ENCODE data around the gene ZMIZ1. TPM values are rescaled to one million over a fixed set of nuclear protein-coding genes. Genes with fewer than 3 reads are reported as not detected.

The ZMIZ1 gene
- total and polyA plus RNA-seq, 12 donors: 6.6 to 113 (median 55.1) TPM

DNA sequence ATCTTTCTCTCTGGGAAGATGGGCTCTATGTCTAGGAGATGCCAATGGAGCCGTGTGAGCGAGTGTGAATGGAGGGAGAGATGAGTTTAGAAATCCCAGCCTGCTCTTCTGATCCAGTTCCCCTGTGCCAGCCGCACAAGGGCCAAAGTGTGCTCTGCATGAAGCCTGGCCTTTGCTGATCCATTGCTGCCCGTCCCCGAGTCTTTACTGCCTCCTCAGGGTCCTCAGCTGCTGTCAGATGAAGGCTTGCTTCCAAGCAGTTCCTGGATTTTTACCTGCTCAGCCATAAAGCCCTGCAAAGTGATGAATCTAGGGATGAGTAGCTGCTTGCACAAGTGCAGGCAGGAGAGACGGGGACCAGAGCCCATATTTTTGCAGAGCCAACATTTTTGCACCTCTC lies 115.9 kb downstream of the ZMIZ1 start:
- Histone ChIP-seq H3K36me3 (replicated peaks in 1 of 2) (peaks cover 0 to 7% of the 10 kb centered on the region in 2 donors), H3K9me3 (replicated peaks in 1 of 3) (no peaks in the 10 kb centered on the region), H3K27me3 (no peaks in the 10 kb centered on the region), H3K4me3 (no peak overlapping the region), H3K27ac (peak overlapping the region in 4 of 5 donors; percentile 54 to 84 (median 78)), H3K4me1 (replicated peaks in 1 of 2) (peaks cover 64 to 98% of the 10 kb centered on the region in 2 donors)
- no peak for DNase-seq
- intact Hi-C loops (cut with DNase I): loop anchor here in 1 of 2 donors (5.0 kb wide), 1 partner anchor 87 kb away; no protein-coding TSS in a partner anchor
- TF ChIP-seq, protein P1, sequence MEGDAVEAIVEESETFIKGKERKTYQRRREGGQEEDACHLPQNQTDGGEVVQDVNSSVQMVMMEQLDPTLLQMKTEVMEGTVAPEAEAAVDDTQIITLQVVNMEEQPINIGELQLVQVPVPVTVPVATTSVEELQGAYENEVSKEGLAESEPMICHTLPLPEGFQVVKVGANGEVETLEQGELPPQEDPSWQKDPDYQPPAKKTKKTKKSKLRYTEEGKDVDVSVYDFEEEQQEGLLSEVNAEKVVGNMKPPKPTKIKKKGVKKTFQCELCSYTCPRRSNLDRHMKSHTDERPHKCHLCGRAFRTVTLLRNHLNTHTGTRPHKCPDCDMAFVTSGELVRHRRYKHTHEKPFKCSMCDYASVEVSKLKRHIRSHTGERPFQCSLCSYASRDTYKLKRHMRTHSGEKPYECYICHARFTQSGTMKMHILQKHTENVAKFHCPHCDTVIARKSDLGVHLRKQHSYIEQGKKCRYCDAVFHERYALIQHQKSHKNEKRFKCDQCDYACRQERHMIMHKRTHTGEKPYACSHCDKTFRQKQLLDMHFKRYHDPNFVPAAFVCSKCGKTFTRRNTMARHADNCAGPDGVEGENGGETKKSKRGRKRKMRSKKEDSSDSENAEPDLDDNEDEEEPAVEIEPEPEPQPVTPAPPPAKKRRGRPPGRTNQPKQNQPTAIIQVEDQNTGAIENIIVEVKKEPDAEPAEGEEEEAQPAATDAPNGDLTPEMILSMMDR (IDR thresholded peaks at IDR 0.05): no peak
- TF ChIP-seq POLR2A (IDR thresholded peaks at IDR 0.05): no peak
- WGBS, 4 donors: 40 to 47% (median 41%) methylated on average over 6 of the region's 6 CpGs

- WGBS, 4 donors: 12 to 23% (median 13%) methylated on average over 9 to 12 of the region's 12 CpGs
- peak overlapping the region; percentile 11 to 84 (median 72) for H3K27ac ChIP-seq
Measured at GRCh38 chr10:79185067-79185774, 116.5 kb downstream of the ZMIZ1 start.

DNA sequence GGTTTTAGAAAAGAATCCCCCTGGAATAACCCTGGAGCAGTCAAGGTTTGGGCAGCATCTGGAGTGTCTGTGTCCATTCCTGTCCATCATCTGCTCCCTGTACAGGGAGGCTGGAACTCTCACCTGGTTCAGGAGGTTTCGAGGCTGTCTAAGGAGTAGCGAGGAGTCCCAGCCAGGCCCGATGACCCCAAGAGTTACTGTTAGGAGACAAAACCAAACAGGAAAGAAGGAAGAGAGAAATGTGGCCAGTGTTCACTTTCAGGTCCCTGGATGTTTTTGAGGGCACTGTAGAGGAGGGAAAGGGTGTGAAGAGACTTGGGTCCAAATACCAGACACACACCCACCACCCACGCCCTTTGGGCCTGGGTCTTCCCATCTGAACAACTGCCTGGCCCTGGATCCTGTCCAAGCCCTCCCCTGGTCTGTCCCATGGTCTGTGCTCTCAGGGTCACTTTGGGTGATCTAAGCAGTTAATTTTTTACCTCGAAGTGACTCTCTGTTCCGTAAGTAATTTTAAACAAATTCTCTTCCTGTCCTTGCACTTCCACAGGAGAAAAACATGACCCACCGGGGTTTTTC lies 117.1 kb downstream of the ZMIZ1 start:
- Histone ChIP-seq H3K27ac (peak overlapping the region; percentile 11 to 84 (median 72)), H3K36me3 (replicated peaks in 1 of 2) (peaks cover 0 to 7% of the 10 kb centered on the region in 2 donors), H3K9me3 (replicated peaks in 1 of 3) (no peaks in the 10 kb centered on the region), H3K27me3 (no peaks in the 10 kb centered on the region), H3K4me3 (no peak overlapping the region), H3K4me1 (replicated peaks in 1 of 2) (peaks cover 60 to 98% of the 10 kb centered on the region in 2 donors)
- intact Hi-C loops (cut with DNase I): no loop called here
- TF ChIP-seq POLR2A (IDR thresholded peaks at IDR 0.05): no peak
- TF ChIP-seq, protein P1 (IDR thresholded peaks at IDR 0.05): no peak
- no peak for DNase-seq
- WGBS, 4 donors: 34 to 42% (median 37%) methylated on average over 7 of the region's 7 CpGs

More at GRCh38 chr10:79185067-79185774, 116.5 kb downstream of the ZMIZ1 start:
- no peaks in the 10 kb centered on the region for H3K9me3 ChIP-seq (replicated peaks in 1 of 3)
- peaks cover 0 to 7% of the 10 kb centered on the region in 2 donors for H3K36me3 ChIP-seq (replicated peaks in 1 of 2)
- peaks cover 64 to 98% of the 10 kb centered on the region in 2 donors for H3K4me1 ChIP-seq (replicated peaks in 1 of 2)
- DNase-seq: peak in 1 of 7 donors; percentile 56
- intact Hi-C loops (cut with DNase I): no loop called here
- TF ChIP-seq, protein P1 (IDR thresholded peaks at IDR 0.05): no peak
- TF ChIP-seq POLR2A (IDR thresholded peaks at IDR 0.05): peak in 1 of 2 donors; percentile 15
- no peak overlapping the region for H3K4me3 ChIP-seq
- no peaks in the 10 kb centered on the region for H3K27me3 ChIP-seq

GRCh38 chr10:79186486-79187120 lies 117.8 kb downstream of the ZMIZ1 start:
- no peaks in the 10 kb centered on the region for H3K9me3 ChIP-seq (replicated peaks in 1 of 3)
- 72 to 82% (median 75%) methylated on average over 7 of the region's 7 CpGs for WGBS, 4 donors
- H3K27ac ChIP-seq: peak overlapping the region in 3 of 5 donors; percentile 72 to 84 (median 83)
- peaks cover 0 to 7% of the 10 kb centered on the region in 2 donors for H3K36me3 ChIP-seq (replicated peaks in 1 of 2)
- no peak for DNase-seq
- TF ChIP-seq, protein P1 (IDR thresholded peaks at IDR 0.05): no peak
- no peak for TF ChIP-seq POLR2A (IDR thresholded peaks at IDR 0.05)
- H3K4me3 ChIP-seq: no peak overlapping the region
- no peaks in the 10 kb centered on the region for H3K27me3 ChIP-seq
- intact Hi-C loops (cut with DNase I): no loop called here
- peaks cover 57 to 98% of the 10 kb centered on the region in 2 donors for H3K4me1 ChIP-seq (replicated peaks in 1 of 2)

Data from adrenal gland (tissue), 12 donors.